ENCODE measurements around the gene DNA2. TPM values are rescaled to one million over a fixed set of nuclear protein-coding genes. Genes with fewer than 3 reads are reported as not detected.

Gene DNA2
- total and polyA plus RNA-seq, 2 donors from 2014 or later, result 2.2 to 3.6 TPM

- Histone ChIP-seq H3K9ac (ENCODE audit: low read length in 3 of 3) (no peak overlapping the region), H3K4me1 (ENCODE audit: control insufficient read depth in 2 of 3, insufficient read depth in 2 of 3, low read depth in 1 of 3, low read length in 3 of 3) (no peaks in the 10 kb centered on the region), H3K27ac (ENCODE audit: low read depth in 2 of 2, low read length in 2 of 2) (no peak overlapping the region), H3K27me3 (ENCODE audit: control insufficient read depth, insufficient read depth, low read length) (no peaks in the 10 kb centered on the region), H3K36me3 (ENCODE audit: control insufficient read depth in 2 of 3, insufficient read depth in 3 of 3, low read length in 3 of 3) (peaks cover 0 to 5% (median 0%) of the 10 kb centered on the region in 3 donors), H3K4me3 (ENCODE audit: low read length in 3 of 3) (no peak overlapping the region), H3K9me3 (ENCODE audit: control insufficient read depth in 2 of 3, insufficient read depth in 1 of 3, low read length in 3 of 3) (no peaks in the 10 kb centered on the region)
- FAIRE-seq (no peak), DNase-seq (no peak)
- TF ChIP-seq CTCF (IDR thresholded peaks at IDR 0.05; ENCODE audit: borderline replicate concordance, extremely low read depth, insufficient read depth), result no peak
- intact Hi-C loops (cut with DNase I), result no loop called here
These were observed 69.5 kb downstream of the DNA2 start for GRCh38 chr10:68402276-68402675.

GRCh38 chr10:68397005-68397404, 74.8 kb downstream of the DNA2 start:
- no peak overlapping the region for H3K9ac ChIP-seq (ENCODE audit: low read length in 3 of 3)
- H3K36me3 ChIP-seq (ENCODE audit: control insufficient read depth in 2 of 3, insufficient read depth in 3 of 3, low read length in 3 of 3), result peaks cover 5 to 11% (median 5%) of the 10 kb centered on the region in 3 donors
- no peak overlapping the region for H3K27ac ChIP-seq (ENCODE audit: low read depth in 2 of 2, low read length in 2 of 2)
- H3K27me3 ChIP-seq (ENCODE audit: control insufficient read depth, insufficient read depth, low read length), result no peaks in the 10 kb centered on the region
- FAIRE-seq, result no peak
- no peak for DNase-seq
- no peak for TF ChIP-seq CTCF (IDR thresholded peaks at IDR 0.05; ENCODE audit: borderline replicate concordance, extremely low read depth, insufficient read depth)
- no peak overlapping the region for H3K4me3 ChIP-seq (ENCODE audit: low read length in 3 of 3)
- no peaks in the 10 kb centered on the region for H3K9me3 ChIP-seq (ENCODE audit: control insufficient read depth in 2 of 3, insufficient read depth in 1 of 3, low read length in 3 of 3)
- H3K4me1 ChIP-seq (ENCODE audit: control insufficient read depth in 2 of 3, insufficient read depth in 2 of 3, low read depth in 1 of 3, low read length in 3 of 3), result no peaks in the 10 kb centered on the region
- intact Hi-C loops (cut with DNase I), result no loop called here

GRCh38 chr10:68385740-68386139, 86.0 kb downstream of the DNA2 start:
- Histone ChIP-seq H3K9ac (ENCODE audit: low read length in 3 of 3) (no peak overlapping the region), H3K27ac (ENCODE audit: low read depth in 2 of 2, low read length in 2 of 2) (no peak overlapping the region), H3K9me3 (ENCODE audit: control insufficient read depth in 2 of 3, insufficient read depth in 1 of 3, low read length in 3 of 3) (no peaks in the 10 kb centered on the region), H3K36me3 (ENCODE audit: control insufficient read depth in 2 of 3, insufficient read depth in 3 of 3, low read length in 3 of 3) (peaks cover 3 to 31% (median 9%) of the 10 kb centered on the region in 3 donors), H3K4me1 (ENCODE audit: control insufficient read depth in 2 of 3, insufficient read depth in 2 of 3, low read depth in 1 of 3, low read length in 3 of 3) (no peaks in the 10 kb centered on the region), H3K4me3 (ENCODE audit: low read length in 3 of 3) (no peak overlapping the region), H3K27me3 (ENCODE audit: control insufficient read depth, insufficient read depth, low read length) (no peaks in the 10 kb centered on the region)
- FAIRE-seq (no peak), DNase-seq (no peak)
- intact Hi-C loops (cut with DNase I), result no loop called here
- TF ChIP-seq CTCF (IDR thresholded peaks at IDR 0.05; ENCODE audit: borderline replicate concordance, extremely low read depth, insufficient read depth), result no peak

- Histone ChIP-seq H3K4me1 (ENCODE audit: control insufficient read depth in 2 of 3, insufficient read depth in 2 of 3, low read depth in 1 of 3, low read length in 3 of 3) (no peaks in the 10 kb centered on the region), H3K27ac (ENCODE audit: low read depth in 2 of 2, low read length in 2 of 2) (no peak overlapping the region), H3K9ac (ENCODE audit: low read length in 3 of 3) (no peak overlapping the region), H3K36me3 (ENCODE audit: control insufficient read depth in 2 of 3, insufficient read depth in 3 of 3, low read length in 3 of 3) (peaks cover 5 to 9% (median 5%) of the 10 kb centered on the region in 3 donors), H3K27me3 (ENCODE audit: control insufficient read depth, insufficient read depth, low read length) (no peaks in the 10 kb centered on the region), H3K9me3 (ENCODE audit: control insufficient read depth in 2 of 3, insufficient read depth in 1 of 3, low read length in 3 of 3) (peaks cover 0 to 11% (median 1%) of the 10 kb centered on the region in 3 donors), H3K4me3 (ENCODE audit: low read length in 3 of 3) (no peak overlapping the region)
- intact Hi-C loops (cut with DNase I), result no loop called here
- TF ChIP-seq CTCF (IDR thresholded peaks at IDR 0.05; ENCODE audit: borderline replicate concordance, extremely low read depth, insufficient read depth), result no peak
- DNase-seq, result no peak
- no peak for FAIRE-seq
These were observed 100.2 kb downstream of the DNA2 start for GRCh38 chr10:68371604-68372003.

All from kidney (tissue), 14 donors.